B cell (primary cell): ENCODE data around the gene SULT2B1. TPM values are rescaled to one million over a fixed set of nuclear protein-coding genes. Genes with fewer than 3 reads are reported as not detected.

Source experiments
- ATAC-seq: fragments of 200-7000 bp; cut with Tn5 transposase; one replicate; pipeline ENCODE4 v1.10.0; 2021; ENCODE audit warnings: low read depth, mild to moderate bottlenecking, moderate number of reproducible peaks, moderate library complexity
- CTCF ChIA-PET: fragments of 350-600 bp; sonication (Branson Sonifier 250); formaldehyde crosslinking; loops from one replicate; lab custom pipeline; 2021; ENCODE audit warnings: antibody characterized with exemption, inconsistent platforms; lab: Charles Lee
- POLR2A ChIA-PET: fragments of 350-600 bp; sonication (Branson Sonifier 250); formaldehyde crosslinking; loops from one replicate; lab custom pipeline; 2021; ENCODE audit warnings: antibody characterized with exemption; lab: Charles Lee
- DNase-seq: peaks from one replicate; pipeline ENCODE4 v3.0.0; 2013
- H2AFZ ChIP-seq: 2 replicates; pipeline ENCODE4 v1.6.1; 2012; ENCODE audit warnings: mild to moderate bottlenecking, low read depth, low read length; ENCODE audit not compliant: insufficient read depth, poor library complexity, severe bottlenecking
- H3K27ac ChIP-seq, 2 donors: 1 replicate in 1 of 2; 2 replicates in 1 of 2; pipeline ENCODE4 v1.5.1; 2012 to 2013; ENCODE audit warnings: low read length in 2 of 2, mild to moderate bottlenecking in 2 of 2, moderate library complexity in 1 of 2
- H3K27me3 ChIP-seq, 4 experiments: fragments of 200-600 bp in 1 of 4; sonication (generic) in 1 of 4; replicated peaks in 1 of 4; 1 replicate in 2 of 4; 2 replicates in 2 of 4; pipeline versions ENCODE4 v1.6.1 to v1.7.0; 2013 to 2016; ENCODE audit warnings: low read length in 3 of 4, mild to moderate bottlenecking in 2 of 4, mixed read lengths in 1 of 4, moderate library complexity in 1 of 4; ENCODE audit not compliant: insufficient read depth in 4 of 4, control insufficient read depth in 3 of 4; ENCODE audit errors: control extremely low read depth in 1 of 4
- H3K36me3 ChIP-seq, 2 experiments: replicated peaks in 1 of 2; 1 replicate in 1 of 2; 2 replicates in 1 of 2; pipeline versions ENCODE4 v1.6.1 to v1.7.1; 2013; ENCODE audit warnings: low read length in 1 of 2; ENCODE audit not compliant: insufficient read depth in 2 of 2, control insufficient read depth in 1 of 2; ENCODE audit errors: control extremely low read depth in 1 of 2, extremely low read depth in 1 of 2
- H3K4me1 ChIP-seq, 2 donors: fragments of 200-600 bp in 1 of 2; sonication (generic) in 1 of 2; 1 replicate in 1 of 2; 2 replicates in 1 of 2; pipeline versions ENCODE4 v1.5.1 to v1.6.1; 2013 to 2017; ENCODE audit warnings: low read length in 2 of 2; ENCODE audit not compliant: control insufficient read depth in 2 of 2, insufficient read depth in 2 of 2
- H3K4me2 ChIP-seq: replicated peaks from 2 replicates; pipeline ENCODE3; 2012; ENCODE audit warnings: mild to moderate bottlenecking, low read depth, low read length; ENCODE audit not compliant: poor library complexity, severe bottlenecking
- H3K4me3 ChIP-seq, 5 experiments: fragments of 200-600 bp in 1 of 5; sonication (generic) in 1 of 5; 1 replicate in 3 of 5; 2 replicates in 2 of 5; pipeline versions ENCODE4 v1.5.1 to v1.7.0; 2011 to 2016; ENCODE audit warnings: low read length in 4 of 5, mild to moderate bottlenecking in 4 of 5, low read depth in 2 of 5, control low read depth in 1 of 5, moderate library complexity in 1 of 5; ENCODE audit not compliant: insufficient read depth in 1 of 5; ENCODE audit errors: control extremely low read depth in 1 of 5, extremely low read depth in 1 of 5
- H3K79me2 ChIP-seq: fragments of 200-600 bp; sonication (generic); one replicate; pipeline ENCODE4 v1.6.0; 2016; ENCODE audit warnings: low read length; ENCODE audit not compliant: control insufficient read depth, insufficient read depth
- H3K9ac ChIP-seq: fragments of 200-600 bp; sonication (generic); 2 replicates; pipeline ENCODE4 v1.6.1; 2017; ENCODE audit warnings: mild to moderate bottlenecking, low read length, moderate library complexity
- H3K9me3 ChIP-seq, 3 donors: one replicate each; pipeline versions ENCODE4 v1.6.1 to v1.7.1; 2013; ENCODE audit warnings: low read length in 2 of 3; ENCODE audit not compliant: control insufficient read depth in 2 of 3, insufficient read depth in 1 of 3; ENCODE audit errors: control extremely low read depth in 1 of 3
- H4K20me1 ChIP-seq: 2 replicates; pipeline ENCODE4 v1.6.0; 2012; ENCODE audit warnings: mild to moderate bottlenecking, low read length; ENCODE audit not compliant: insufficient read depth, control insufficient read depth, poor library complexity, severe bottlenecking
- H3K27ac Mint-ChIP-seq: one replicate; pipeline ENCODE4 v1.8.0; 2021; ENCODE audit warnings: mixed read lengths
- H3K27me3 Mint-ChIP-seq: one replicate; pipeline ENCODE4 v1.8.0; 2021; ENCODE audit warnings: mixed read lengths
- H3K4me1 Mint-ChIP-seq: one replicate; pipeline ENCODE4 v1.8.0; 2021; ENCODE audit warnings: mixed read lengths
- H3K4me3 Mint-ChIP-seq: one replicate; pipeline ENCODE4 v1.8.0; 2021; ENCODE audit warnings: mixed read lengths
- H3K9me3 Mint-ChIP-seq: one replicate; pipeline ENCODE4 v1.8.0; 2022; ENCODE audit warnings: mixed read lengths; ENCODE audit not compliant: insufficient read depth
- CTCF ChIP-seq: fragments of 200-600 bp; IDR thresholded peaks from one replicate; pipeline ENCODE4 v1.8.0; 2022; ENCODE audit warnings: antibody characterized with exemption, mild to moderate bottlenecking
- EZH2 ChIP-seq: IDR thresholded peaks from 2 replicates; pipeline ENCODE4 v1.6.1; 2012; ENCODE audit warnings: borderline replicate concordance, low read depth, mild to moderate bottlenecking, moderate library complexity, low read length; ENCODE audit not compliant: insufficient read depth, poor library complexity, severe bottlenecking
- WGBS: methylation state at CpG from one replicate; pipeline ENCODE4 v1.1.5; 2013; ENCODE audit warnings: missing lambda C conversion rate; ENCODE audit not compliant: insufficient coverage; 5-methylcytosine and 5-hydroxymethylcytosine counted together
- intact Hi-C: fragments of 100-400 bp; cut with micrococcal nuclease; formaldehyde crosslinking; loops from one replicate; pipeline ENCODE4 v1.10.0; 2022
- polyA plus RNA-seq: library from polyadenylated mRNA; depleted of rRNA; stranded (reverse); fragments of >200 nt; gene quantifications from 2 replicates; pipeline ENCODE4 v1.2.3, GENCODE V29; 2012
- total RNA-seq, 2 donors: library from RNA; stranded (reverse); fragments of 120-200 nt in 1 of 2; gene quantifications; 1 replicate in 1 of 2; 2 replicates in 1 of 2; pipeline versions ENCODE4 v1.2.3 to v1.2.4, GENCODE V29; 2013 to 2022

The SULT2B1 gene
- total and polyA plus RNA-seq, 2 donors (not counting 1 experiment from before 2014, with no cell fraction given) = not detected

- intact Hi-C loops = loop anchor here (5.0 to 10.0 kb wide), 6 partner anchors 158 to 1367 kb away; partner anchors contain the start of genes C19orf73, EMP3, FLT3LG and INAFM1
- ChIA-PET POLR2A (no interaction called here), CTCF (interaction anchor here (0.6 to 1.1 kb wide), 4 partner anchors 100 to 289 kb away, joined by 3 to 4 read pairs (median 3); no protein-coding TSS in a partner anchor)
- peak overlapping the region; percentile 100 for H3K27ac Mint-ChIP-seq
- no peaks in the 10 kb centered on the region for H3K27me3 Mint-ChIP-seq
- Histone ChIP-seq H3K27ac (peak overlapping the region; percentile 89 to 94), H3K4me1 (peaks cover 28 to 31% of the 10 kb centered on the region in 2 donors), H3K4me3 (no peak overlapping the region), H3K9ac (no peak overlapping the region), H4K20me1 (peaks cover 20% of the 10 kb centered on the region), H2AFZ (no peak overlapping the region), H3K4me2 (peak overlapping the region; percentile 80), H3K79me2 (peaks cover 57% of the 10 kb centered on the region), H3K36me3 (no peaks in the 10 kb centered on the region), H3K9me3 (peaks cover 0 to 11% (median 0%) of the 10 kb centered on the region in 3 donors), H3K27me3 (no peaks in the 10 kb centered on the region)
- TF ChIP-seq CTCF (no peak), EZH2 (no peak)
- peaks cover 4% of the 10 kb centered on the region for H3K9me3 Mint-ChIP-seq
- no peak for DNase-seq
- 95% methylated on average over 22 of the region's 33 CpGs for WGBS
- H3K4me3 Mint-ChIP-seq = peak overlapping the region; percentile 96
- peaks cover 44% of the 10 kb centered on the region for H3K4me1 Mint-ChIP-seq
- no peak for ATAC-seq
Measured at GRCh38 chr19:48639483-48640375, 87.8 kb downstream of the SULT2B1 start.

GRCh38 chr19:48641850-48642249, 89.9 kb downstream of the SULT2B1 start:
- Histone ChIP-seq H3K4me1 (peaks cover 23 to 37% of the 10 kb centered on the region in 2 donors), H3K4me3 (no peak overlapping the region), H3K9me3 (peaks cover 0 to 11% (median 0%) of the 10 kb centered on the region in 3 donors), H3K9ac (no peak overlapping the region), H3K27me3 (no peaks in the 10 kb centered on the region), H2AFZ (no peak overlapping the region), H3K36me3 (no peaks in the 10 kb centered on the region), H3K4me2 (no peak overlapping the region), H4K20me1 (peaks cover 2% of the 10 kb centered on the region), H3K79me2 (peaks cover 55% of the 10 kb centered on the region), H3K27ac (no peak overlapping the region)
- POLR2A ChIA-PET = no interaction called here
- intact Hi-C loops = no loop called here
- Mint-ChIP-seq H3K4me1 (peaks cover 49% of the 10 kb centered on the region), H3K27me3 (no peaks in the 10 kb centered on the region), H3K4me3 (no peak overlapping the region), H3K27ac (peak overlapping the region; percentile 27), H3K9me3 (peaks cover 4% of the 10 kb centered on the region)
- ATAC-seq (no peak), DNase-seq (no peak)
- TF ChIP-seq EZH2 (no peak), CTCF (no peak)
- WGBS = 100% methylated on average over 1 of the region's 2 CpGs
- CTCF ChIA-PET = interaction anchor here (0.7 kb wide), 2 partner anchors 11 to 97 kb away, joined by 3 read pairs; no protein-coding TSS in a partner anchor
